SW480 (cell line): Measurements from ENCODE around the gene EML2.
"Not testable (repeated sequence)": the region's sequence is repeated elsewhere in the genome, so short reads cannot be mapped to it uniquely, and the experiment has no call there.

Experiments
- DNase-seq: peaks from one replicate; pipeline ENCODE4 v3.0.0-alpha.2; 2016; ENCODE audit warnings: low spot score

The EML2 gene

DNA sequence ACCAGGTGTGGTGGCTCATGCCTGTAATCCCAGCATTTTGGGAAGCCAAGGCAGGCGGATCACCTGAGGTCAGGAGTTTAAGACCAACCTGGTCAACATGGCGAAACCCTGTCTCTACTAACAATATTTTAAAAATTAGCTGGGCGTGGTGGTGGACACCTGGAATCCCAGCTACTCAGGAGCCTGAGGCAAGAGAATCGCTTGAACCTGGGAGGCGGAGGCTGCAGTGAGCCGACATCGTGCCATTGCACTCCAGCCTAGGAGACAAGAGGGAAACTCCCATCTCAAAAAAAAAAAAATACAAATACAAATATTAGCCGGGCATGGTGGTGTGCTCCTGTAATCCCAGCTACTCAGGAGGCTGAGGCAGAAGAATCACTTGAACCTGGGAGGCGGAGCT lies 24.1 kb downstream of the EML2 start:
- not testable (repeated sequence) for DNase-seq

DNA sequence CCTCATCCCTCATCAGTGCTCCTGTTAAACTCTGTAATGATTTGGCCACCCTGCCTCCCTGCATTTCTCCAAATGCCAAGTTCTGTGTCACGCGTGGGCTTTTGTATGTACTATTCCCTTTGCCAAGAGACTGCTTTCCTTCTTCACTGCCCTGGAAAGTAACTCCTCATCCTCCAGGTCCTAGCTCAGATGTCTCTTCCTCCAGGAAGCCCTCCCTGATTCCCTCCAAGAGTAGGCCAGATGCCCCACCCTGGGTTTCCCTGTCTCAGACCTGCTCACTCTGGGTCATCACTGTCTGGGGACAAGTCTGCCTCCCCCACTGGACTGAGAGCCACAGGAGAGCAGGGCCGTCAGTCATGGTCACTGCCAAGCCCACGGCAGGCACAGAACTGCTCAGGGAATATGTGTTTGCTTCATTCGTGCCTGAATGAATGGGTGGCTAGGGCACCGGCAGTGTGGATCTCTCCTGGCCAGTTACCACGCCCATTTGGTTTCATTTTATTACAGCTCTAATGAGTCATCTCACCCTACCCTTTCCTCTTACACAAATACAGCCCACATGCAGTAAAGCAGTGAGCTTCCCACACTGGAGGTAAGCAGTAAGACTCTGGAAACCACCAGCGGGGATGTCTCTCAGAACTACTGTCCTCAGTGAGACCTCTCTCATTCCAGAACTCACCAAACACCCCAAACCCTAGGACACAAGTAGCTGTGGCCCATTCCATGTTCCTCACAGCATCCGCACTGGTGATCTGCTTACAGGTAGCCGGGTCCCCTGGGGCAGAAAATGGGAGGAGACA lies 25.1 kb downstream of the EML2 start:
- DNase-seq = peak; percentile 99

DNA sequence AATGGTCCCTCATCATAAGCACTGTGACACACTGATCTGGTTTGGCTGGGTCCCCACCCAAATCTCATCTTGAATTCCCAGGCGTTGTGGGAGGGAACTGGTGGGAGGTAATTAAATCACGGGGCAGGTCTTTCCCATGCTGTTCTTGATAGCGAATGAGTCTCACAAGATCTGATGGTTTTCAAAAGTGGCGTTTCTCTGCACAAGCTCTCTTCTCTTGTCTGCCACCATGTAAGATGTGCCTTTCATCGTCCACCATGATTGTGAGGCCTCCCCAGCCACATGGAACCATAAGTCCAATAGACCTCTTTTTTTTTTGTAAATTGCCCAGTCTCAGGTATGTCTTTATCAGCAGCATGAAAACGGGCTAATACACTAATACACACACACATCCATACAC lies 30.2 kb downstream of the EML2 start:
- DNase-seq = no peak

DNA sequence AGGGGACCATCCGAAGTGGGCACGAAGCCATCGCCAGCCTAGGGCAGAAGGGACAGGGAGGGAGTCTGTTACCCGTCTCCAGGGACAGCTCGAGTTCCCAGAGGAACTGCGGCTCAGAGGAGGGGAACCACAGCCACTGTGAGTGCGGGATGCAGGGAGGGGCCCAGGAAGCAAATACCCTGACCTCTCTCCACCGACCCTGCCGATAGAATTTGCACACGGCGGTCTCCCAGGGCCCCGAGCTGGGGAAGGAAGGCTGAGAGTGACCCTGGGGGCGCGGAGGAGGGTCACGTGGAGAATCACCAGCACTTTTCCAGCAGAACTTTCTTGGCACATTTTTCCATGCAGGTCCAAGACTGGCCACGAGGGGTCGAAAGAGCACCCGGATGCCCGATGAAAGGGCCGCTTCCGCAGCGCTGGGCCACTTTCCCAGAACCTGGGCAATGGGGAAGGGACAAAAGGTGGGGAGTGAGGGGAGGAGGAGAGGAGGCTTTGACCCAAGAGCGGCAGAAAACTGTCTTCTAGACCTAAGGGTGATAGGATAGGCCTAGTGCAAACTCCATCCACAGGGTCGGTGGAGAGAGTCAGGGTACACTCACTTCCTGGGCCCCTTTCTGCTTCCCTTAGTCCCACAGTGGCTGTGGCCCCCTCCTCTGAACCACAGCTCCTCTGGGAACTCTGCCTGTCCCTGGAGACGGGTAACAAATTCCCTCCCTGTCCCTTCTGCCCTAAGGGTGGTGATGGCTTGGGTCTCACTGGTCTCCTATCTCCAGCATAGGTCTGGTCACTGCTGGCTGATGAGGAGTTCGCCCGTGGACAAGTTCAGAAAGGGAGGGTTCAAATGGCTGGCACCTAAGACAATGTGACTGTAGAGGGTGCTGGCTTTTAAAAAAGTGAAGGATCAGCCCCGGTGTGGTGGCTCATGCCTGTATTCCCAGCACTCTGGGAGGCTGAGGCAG lies 31.8 kb downstream of the EML2 start:
- DNase-seq = peak; percentile 65

DNA sequence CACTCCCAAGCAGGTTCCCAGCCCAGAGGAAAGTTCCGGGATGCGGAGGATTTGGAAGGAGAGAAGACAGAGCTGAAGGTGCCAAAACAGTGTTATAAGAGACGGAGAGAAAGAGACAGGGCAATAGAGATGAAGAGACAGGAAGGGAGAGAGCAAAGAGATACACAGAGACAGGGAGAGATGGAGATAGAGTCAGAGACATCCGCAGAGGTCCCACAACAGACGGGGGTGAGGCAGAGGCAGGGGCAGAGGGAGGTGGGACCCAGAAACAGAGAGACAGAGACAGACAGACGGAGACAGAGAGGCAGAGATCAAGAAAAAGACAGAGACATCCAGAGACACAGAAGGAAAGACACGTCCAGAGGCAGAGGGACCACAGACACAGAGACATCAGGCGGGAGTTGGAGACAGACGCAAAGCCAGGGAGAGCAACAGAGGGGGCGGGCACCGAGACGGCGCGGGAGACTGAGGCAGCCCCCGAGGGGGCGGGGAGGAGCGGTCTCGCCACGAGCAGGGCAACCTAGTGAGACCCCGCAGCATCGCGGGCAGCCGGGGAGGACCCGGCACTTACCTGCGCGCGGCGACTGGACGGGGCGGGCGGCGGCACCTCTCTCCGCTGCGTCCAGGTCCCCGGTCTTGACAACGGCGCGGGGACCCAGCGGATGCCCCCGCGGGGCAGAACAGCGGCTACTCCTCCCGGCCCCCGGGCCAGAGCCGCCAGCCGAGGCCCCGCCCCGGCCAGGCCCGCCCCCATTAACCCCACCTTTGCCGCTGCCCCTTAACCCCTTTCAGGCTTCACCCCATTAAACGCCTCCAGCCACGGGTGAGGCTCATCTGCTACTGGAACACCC lies 37.4 kb downstream of the EML2 start, which contains the start of gene GPR4:
GPR4 (minus strand) TSS at position 689 of the 851 bp plus-strand sequence. CDS start 10,346 bp downstream, outside the sequence.
- no peak for DNase-seq

DNA sequence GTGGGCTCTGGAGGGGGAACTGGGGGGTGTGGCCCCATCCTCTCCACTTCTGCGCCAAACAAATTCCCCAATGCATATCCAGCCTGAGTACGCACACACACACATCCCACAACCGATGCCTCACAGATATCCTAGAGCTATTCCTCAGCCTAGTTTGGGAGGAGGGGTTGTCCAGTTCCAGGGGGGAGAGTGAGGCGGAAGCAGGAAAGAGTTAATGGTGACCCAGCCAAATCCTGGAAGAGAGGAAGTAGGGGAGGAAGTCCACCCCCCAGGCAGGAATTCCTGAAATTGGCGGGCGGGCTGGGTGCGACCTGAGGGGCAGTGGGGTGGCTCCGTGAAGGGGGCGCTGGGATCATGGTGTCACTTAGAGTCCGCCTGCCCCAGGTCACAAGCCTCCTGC lies 38.1 kb downstream of the EML2 start:
- no peak for DNase-seq

DNA sequence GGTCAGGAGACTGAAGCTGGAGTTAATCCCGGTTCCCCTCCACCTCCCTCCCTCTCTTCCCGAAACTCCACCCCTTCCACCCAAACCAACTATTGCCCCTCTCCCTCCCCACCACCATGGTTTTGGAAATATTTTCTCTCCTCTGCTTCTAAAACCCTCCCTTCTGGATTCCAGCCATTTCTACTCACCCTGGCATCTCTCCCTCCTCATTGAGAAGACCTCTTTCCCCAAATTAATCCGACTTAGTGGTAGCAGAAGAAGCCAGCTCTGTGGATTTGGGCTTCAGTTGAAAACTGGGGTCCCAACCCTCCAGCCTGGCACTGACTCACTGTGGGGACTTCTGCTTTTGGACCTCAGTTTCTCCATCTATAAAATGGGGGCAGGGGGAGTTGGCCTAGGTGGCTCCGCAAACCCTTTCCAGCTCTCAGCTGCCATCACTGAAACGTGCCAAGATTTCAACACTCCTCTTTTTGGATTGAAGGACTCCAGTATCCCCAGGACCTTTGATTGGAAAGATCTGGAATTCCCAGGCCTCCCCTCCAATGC lies 38.8 kb downstream of the EML2 start:
- no peak for DNase-seq

DNA sequence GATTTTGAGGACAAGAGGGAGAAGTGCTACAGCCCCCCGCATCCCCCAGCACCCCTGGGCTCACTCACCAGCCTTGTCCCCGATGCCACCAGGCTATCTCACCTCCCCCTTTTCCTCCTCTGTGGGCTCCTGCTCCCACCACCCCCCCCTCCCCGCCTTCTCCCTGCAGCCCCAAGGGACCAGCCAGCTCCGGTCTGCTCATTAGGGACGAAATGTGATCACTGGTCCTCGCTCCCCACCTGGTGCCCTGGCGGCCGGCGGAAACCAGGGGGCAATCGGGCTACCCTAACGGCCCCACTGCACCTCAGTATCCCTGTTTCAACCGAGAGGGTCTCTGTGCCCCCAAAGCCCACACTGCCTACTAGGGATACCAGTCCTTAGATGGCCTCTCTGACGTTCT lies 39.9 kb downstream of the EML2 start:
- DNase-seq = no peak

DNA sequence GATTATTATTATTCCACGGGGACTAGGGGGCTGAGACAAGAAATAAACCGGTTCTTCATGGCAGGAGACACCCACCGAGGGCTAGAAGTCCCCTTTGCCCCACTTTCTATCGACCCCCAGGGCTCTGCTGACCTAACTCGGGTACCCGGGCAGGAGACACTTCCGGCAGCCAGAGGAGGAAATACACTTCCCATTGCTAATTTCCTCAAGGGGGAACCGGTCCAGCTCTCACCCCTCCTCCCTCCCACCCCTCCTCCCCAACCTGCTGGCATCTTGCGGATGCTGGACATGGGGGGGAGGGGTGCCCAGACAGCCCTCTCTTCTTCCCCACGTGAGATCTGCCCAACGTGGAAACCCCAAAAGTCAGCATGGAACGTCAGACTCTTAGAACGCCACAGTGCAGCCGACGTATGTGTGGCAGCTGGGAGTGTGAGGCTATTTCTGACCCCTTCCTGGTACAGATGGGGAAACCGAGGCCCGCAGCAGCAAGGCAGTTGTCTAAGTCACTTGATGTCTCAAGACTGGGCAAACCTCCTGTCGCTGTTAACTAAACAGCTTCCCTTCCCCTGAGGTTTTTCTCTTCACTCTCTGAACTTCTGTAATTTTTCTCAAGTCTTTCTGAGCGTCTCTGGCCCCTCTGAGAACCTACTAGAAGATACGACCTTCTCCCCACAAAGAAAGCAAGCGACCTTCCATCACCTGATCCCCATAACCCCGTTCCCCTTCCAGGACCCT lies 40.8 kb downstream of the EML2 start:
- no peak for DNase-seq

DNA sequence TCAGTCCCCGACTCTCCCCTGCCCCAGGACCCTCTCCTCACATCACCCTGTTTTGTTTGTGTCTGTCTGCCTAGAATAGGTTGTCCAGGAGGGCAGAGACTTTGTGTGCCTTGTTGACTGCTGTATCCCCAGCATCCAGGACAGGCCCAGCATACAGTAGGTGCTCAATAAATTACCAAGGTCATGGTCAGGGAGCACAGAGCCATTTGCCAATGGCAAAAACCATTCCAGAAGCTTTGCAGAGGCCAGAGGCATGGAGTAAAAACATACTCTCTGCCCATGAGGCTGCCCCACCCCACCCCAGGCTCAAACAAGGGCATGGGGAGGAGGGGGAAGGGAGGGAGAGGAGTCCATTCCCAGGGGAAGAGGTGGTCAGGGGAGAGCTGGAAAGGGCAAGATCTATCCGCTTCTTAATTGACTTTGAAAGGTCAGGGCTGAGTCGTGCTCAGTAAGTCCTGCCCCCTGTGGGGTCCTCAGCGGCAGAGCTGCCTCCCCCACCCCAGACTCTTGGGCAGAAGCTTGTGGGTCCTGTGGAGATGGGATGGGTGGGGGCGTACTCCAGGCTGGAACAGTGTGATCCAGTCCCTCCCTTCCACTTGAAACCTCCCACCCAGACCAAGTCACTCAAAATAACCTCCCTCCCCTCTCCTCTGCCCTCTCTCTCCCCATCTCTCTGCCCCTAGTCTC lies 41.6 kb downstream of the EML2 start:
- no peak for DNase-seq

DNA sequence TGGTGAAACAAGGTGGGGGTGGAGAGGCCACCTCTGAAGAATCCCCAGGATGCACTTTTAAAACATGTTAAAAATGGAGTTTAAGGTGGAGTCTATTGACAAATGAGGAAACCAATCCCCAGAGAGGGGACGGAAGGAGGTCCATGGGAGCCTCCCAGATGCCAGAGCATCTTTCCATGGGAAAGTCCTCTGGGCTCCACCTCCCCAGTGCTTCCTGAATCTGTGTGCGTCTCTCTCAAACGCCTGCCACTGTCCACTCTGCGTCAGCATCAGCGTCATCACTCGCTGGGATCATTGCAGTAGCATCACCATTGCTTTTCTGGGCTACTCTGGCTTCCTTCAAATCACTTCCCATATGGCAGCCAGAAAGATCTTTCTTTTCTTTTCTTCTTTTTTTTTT lies 43.4 kb downstream of the EML2 start:
- no peak for DNase-seq

DNA sequence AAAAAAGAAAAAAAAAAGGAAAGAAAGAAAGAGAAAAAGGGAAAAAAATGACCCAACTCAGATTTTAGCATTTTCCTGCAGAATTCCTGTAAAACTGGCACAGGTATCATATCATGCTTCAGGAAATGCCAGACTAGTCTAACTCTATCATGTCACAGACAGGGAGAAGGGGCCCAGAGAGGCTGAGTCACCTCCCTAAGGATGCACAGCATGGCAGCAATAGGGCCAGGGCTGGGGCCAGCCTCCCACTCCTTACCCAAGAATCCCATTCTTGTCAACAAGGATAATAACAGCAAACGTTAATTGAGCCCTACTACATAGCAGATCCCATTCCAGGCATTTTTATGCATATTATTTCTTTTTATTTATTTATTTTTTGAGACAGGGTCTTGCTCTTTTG lies 45.7 kb downstream of the EML2 start:
- DNase-seq = no peak

DNA sequence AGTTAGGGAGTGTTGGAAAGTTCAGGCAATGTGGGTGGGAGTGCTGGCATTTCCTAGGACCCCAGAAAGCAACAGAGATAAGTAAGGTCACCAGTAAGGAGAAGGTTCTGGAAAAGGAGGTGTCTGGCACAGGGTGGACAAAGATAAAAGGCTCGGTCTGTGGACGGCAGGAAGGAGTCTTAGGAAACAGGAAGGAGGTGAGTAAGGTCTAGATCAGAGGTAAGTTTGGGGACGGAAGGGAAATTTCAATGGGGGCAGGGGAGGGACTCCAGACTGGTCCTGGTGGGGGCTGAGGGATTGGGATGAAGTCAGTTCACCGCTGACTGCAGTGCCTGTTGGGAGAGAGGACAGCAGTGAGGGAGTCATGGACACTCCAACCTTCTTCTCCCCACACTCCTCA lies 46.8 kb downstream of the EML2 start:
- no peak for DNase-seq

DNA sequence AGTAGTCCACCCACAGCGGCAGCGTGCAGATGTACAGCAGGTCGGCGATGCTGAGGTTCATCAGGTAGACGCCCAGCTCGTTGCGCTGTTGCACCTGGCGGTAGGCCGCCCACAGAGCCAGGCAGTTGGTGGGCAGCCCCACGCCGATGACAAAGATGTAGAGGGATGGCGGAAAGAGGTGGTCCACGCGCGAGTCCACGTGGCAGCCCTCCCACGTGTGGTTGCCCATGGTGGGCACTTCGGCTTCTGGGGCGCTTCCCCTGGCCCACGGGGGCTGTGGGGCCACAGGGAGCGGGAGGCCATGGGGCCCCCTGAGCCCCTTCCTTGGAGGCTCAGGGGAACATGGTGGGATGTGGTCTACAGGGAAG lies 47.6 kb downstream of the EML2 start:
- no peak for DNase-seq

DNA sequence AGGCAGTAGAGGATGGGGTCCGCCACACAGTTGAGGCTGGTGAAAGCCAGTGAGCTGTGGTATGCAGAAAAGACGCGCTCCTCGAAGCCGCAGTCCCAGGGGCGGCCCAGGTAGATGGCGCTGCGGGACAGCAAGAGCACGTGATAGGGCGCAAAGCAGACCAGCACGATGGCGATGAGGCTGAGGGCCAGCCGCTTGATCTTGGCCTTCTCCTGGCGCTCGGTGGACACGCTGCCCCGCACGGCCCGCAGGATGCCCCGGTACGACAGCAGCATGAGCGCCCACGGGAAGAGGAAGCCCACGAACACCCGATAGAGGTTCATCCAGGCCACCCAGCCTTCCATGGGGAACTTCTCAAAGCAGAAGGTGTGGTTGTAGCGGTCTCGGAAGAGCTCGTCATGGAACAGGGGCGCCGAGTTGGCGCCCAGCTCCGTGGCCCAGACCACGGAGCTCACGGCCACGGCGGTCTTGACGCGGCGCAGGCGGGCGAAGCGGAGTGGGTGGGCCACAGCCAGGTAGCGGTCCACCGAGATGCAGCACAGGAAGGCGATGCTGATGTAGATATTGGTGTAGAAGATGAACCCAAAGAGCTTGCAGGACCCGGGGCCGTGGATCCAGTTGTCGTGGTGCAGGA lies 48.1 kb downstream of the EML2 start:
- peak; percentile 76 for DNase-seq

DNA sequence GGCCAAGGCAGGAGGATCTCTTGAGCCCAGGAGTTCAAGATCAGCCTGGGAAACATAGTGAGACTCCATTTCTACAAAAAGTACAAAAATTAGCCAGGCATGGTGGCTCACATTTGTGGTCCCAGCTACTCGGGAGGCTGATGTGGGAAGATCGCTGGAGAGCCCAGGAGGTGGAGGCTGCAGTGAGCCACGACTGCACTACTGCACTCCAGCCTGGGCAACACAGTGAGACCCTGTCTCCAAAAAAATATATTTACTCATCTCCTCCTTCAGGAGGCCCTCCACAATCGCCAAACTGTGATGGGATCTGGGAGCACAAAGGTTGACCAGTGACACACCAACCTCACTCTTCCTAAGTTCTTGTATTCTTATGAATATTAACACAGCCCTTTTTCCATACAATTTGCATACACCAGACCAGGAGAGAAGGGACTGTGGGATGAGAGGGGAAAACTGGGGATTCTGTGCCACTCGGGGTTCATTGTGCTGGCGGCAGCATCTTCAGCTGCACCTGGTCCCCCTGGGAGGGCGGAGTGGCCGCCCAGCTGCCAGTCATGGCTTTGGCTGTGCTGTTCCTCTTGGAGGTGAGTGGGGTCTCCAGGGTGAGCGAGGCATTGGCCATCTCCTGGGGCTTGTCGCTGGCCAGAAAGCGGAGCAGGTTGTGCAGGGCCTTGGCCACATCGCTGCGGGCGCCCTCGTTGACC lies 48.7 kb downstream of the EML2 start:
- no peak for DNase-seq

DNA sequence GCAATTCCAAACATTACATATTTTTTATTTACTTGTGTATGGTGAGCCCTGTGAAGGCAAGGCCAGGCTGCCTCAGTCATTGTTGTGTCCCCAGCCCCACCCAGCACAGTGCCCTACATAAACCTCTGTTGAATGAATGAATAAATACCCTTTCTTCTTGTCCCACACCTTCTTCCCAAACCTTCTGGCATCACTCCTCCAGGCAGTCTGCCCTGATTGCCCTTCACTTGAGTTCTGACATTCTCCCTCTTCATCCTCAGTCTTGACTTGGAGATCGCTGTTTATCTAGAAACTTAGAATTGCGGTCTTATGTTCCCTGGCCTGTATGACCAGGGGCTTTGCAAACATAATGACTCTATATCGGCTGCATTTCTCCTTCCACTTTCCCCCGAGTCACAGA lies 49.4 kb downstream of the EML2 start:
- no peak for DNase-seq

DNA sequence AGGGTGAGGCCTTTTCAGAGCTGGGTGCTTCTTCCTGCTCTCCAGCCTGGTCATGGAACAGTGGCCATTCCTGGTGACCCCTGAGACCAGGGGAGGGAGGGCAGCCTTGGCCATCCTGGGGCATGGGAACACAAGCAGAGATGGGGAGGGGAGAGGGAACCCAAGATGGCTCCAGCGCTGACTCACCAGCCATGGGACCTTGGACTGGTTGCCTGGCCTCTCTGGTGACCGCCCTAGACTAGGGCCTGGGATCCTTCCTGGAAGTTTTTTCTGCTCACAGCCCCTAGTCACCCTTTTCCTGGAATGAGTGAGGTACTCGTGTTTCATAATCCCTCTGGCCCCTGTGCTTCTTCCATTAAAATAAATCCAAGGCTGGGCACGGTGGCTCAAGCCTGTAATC lies 51.3 kb downstream of the EML2 start:
- DNase-seq = no peak

DNA sequence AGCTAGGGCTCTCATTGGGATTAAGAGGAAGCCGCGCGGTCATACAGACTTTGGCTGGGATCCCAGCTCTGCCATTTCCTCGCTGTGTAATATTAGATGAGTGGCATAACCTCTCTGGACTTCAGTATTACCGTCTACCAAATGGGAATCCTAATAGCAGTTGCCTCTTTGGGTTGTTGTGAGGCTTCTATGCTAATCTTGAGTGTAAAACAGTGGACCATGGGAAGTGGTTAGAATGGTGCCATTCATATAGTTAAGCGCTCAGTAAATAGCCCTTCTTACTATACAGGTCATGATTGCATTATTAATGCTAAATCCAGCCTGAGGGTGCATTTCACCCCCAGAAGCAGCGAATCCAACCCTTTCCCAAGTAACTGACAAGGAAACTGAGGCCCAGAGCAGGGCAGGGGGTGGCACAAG lies 54.0 kb downstream of the EML2 start:
- no peak for DNase-seq
